H1 (cell line): Measurements from ENCODE around the gene SLC34A1.

Experiments
- CBX5 ChIP-seq: fragments of 300-800, 300-1000 bp; sonication (generic); IDR thresholded peaks from 2 replicates; pipeline ENCODE4 v1.7.1; 2016; ENCODE audit warnings: antibody characterized with exemption, low read length, low read depth
- CEBPB ChIP-seq: IDR thresholded peaks from 2 replicates; pipeline ENCODE4 v1.6.1; 2012; ENCODE audit warnings: low read depth, low read length
- CHD1 ChIP-seq: IDR thresholded peaks from 2 replicates; pipeline ENCODE4 v1.6.1; 2012; ENCODE audit warnings: low read depth, low read length, improper control_type of control experiment
- CHD2 ChIP-seq: IDR thresholded peaks from 2 replicates; pipeline ENCODE4 v1.6.1; 2012; ENCODE audit warnings: low read length, improper control_type of control experiment
- CTCF ChIP-seq, 3 experiments: IDR thresholded peaks; 1 replicate in 2 of 3; 2 replicates in 1 of 3; pipeline versions ENCODE4 v1.5.1 to v1.6.1; 2011; ENCODE audit warnings: low read length in 3 of 3, mild to moderate bottlenecking in 3 of 3, inconsistent platforms in 2 of 3, low read depth in 1 of 3, moderate library complexity in 1 of 3; ENCODE audit not compliant: insufficient read depth in 1 of 3; ENCODE audit errors: control extremely low read depth in 1 of 3
- EP300 ChIP-seq, 2 experiments: IDR thresholded peaks; 1 replicate in 1 of 2; 2 replicates in 1 of 2; pipeline ENCODE4 v1.6.1; 2011 to 2012; ENCODE audit warnings: low read depth in 2 of 2, low read length in 2 of 2, mild to moderate bottlenecking in 2 of 2, borderline replicate concordance in 1 of 2, inconsistent platforms in 1 of 2, moderate library complexity in 1 of 2
- MAFK ChIP-seq: IDR thresholded peaks from 2 replicates; pipeline ENCODE4 v1.6.1; 2012; ENCODE audit warnings: low read depth, mild to moderate bottlenecking, improper control_type of control experiment, low read length
- POLR2A ChIP-seq, 2 experiments: IDR thresholded peaks; 1 replicate in 1 of 2; 2 replicates in 1 of 2; pipeline ENCODE4 v1.6.1; 2011; ENCODE audit warnings: low read depth in 2 of 2, low read length in 2 of 2, mild to moderate bottlenecking in 2 of 2; ENCODE audit errors: control extremely low read depth in 1 of 2
- POLR2AphosphoS5 ChIP-seq: IDR thresholded peaks from 2 replicates; pipeline ENCODE4 v1.6.1; 2011; ENCODE audit warnings: low read depth, low read length
- SIX5 ChIP-seq: IDR thresholded peaks from 2 replicates; pipeline ENCODE4 v1.6.1; 2011; ENCODE audit warnings: mild to moderate bottlenecking, low read depth, low read length
- TAF1 ChIP-seq: IDR thresholded peaks from 2 replicates; pipeline ENCODE4 v1.6.1; 2011; ENCODE audit warnings: mild to moderate bottlenecking, low read depth, low read length

- TF ChIP-seq TAF1, result no peak
- TF ChIP-seq CTCF (IDR thresholded peaks at IDR 0.05; ENCODE audit: control extremely low read depth in 1 of 3, insufficient read depth in 1 of 3, low read depth in 1 of 3, low read length in 3 of 3), result no peak
- TF ChIP-seq POLR2AphosphoS5, result no peak
- no peak for TF ChIP-seq EP300 (IDR thresholded peaks at IDR 0.05; ENCODE audit: borderline replicate concordance in 1 of 2, low read depth in 2 of 2, low read length in 2 of 2)
- TF ChIP-seq CHD2, result no peak
- TF ChIP-seq POLR2A (IDR thresholded peaks at IDR 0.05; ENCODE audit: control extremely low read depth in 1 of 2, low read depth in 2 of 2, low read length in 2 of 2), result no peak
- no peak for TF ChIP-seq MAFK
- TF ChIP-seq CEBPB, result no peak
- TF ChIP-seq CBX5, result no peak
- no peak for TF ChIP-seq SIX5
- no peak for TF ChIP-seq CHD1
These were observed 28.5 kb downstream of the SLC34A1 start for GRCh38 chr5:177412603-177413233.
